Measurements from ENCODE around the gene NEUROG2. TPM values are rescaled to one million over a fixed set of nuclear protein-coding genes. Genes with fewer than 3 reads are reported as not detected.

Gene NEUROG2
- total and polyA plus RNA-seq, 2 of the 8 experiments (the other 6 are each of a cell fraction or from before 2014, with no cell fraction given) = 0.03 TPM; not detected in 1

DNA sequence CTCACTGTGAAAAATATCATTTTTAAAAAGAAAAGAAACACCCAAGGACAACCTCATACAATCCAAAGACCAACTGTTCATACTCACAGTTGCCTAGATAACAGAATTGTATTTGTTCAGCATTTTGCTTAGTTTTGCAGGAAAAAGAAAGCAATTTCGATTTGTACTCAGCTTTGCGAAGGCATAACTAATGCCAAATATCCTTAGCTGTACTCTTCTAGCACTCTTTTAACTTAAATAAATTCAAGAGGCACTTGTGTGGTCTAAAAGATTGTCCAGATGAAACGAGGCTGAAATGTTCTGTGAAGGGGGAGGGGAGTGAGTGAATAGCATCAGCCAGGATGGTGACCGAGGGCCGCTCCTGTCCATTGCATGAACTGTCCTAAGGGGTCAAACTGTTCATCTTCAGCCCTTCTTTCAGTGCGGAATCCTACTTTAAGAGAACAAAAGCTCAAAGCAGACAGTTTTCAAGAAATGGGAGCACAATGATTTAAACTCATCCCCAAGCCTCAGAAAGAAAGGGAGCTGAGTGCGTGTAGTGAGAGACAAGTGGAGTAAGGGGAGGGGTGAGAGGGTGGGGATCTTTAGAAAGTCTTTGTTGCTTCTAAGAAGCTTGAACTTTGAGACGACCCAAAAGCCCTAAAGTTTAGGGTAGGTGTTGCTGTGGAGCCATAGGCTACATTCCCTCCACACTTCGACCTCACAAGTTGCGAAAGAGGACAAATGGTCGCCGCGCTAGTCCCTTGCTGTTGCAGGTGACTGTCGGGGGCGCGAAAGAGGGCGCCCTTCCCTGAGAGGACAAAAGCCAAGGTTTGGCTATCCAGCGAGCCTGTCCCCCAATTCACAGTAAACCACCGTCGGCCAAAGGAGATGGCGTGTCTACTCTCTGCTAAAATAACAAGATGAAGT is 4.0 kb upstream of the NEUROG2 start (continued):
- TF ChIP-seq SIN3A (conservative IDR thresholded peaks at IDR 0.05 in 1 of 2, IDR thresholded peaks at IDR 0.05 in 1 of 2; ENCODE audit: low read depth in 1 of 2, low read length in 2 of 2) (0 out of 4 replicates have a peak, but pooled peaks of 1 of the 2 experiments have one; percentile 16), TAF1 (IDR thresholded peaks at IDR 0.05; ENCODE audit: low read depth, low read length) (no peak), CHD1 (IDR thresholded peaks at IDR 0.05; ENCODE audit: low read depth, low read length) (no peak), BCL11A (IDR thresholded peaks at IDR 0.05; ENCODE audit: low read depth in 2 of 2, low read length in 2 of 2) (no peak), ASH2L (IDR thresholded peaks at IDR 0.05; ENCODE audit: low read length) (no peak), GABPA (IDR thresholded peaks at IDR 0.05; ENCODE audit: borderline replicate concordance, insufficient read depth, low read length) (no peak), EGR1 (IDR thresholded peaks at IDR 0.05; ENCODE audit: borderline replicate concordance, low read depth, low read length) (no peak), GTF2F1 (IDR thresholded peaks at IDR 0.05; ENCODE audit: borderline replicate concordance, low read depth, low read length) (no peak), HDAC6 (IDR thresholded peaks at IDR 0.05; ENCODE audit: low read depth, low read length) (no peak), FOSL1 (IDR thresholded peaks at IDR 0.05; ENCODE audit: insufficient read depth, low read depth, low read length) (no peak)
- TF ChIP-seq, protein P1, sequence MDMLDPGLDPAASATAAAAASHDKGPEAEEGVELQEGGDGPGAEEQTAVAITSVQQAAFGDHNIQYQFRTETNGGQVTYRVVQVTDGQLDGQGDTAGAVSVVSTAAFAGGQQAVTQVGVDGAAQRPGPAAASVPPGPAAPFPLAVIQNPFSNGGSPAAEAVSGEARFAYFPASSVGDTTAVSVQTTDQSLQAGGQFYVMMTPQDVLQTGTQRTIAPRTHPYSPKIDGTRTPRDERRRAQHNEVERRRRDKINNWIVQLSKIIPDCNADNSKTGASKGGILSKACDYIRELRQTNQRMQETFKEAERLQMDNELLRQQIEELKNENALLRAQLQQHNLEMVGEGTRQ (IDR thresholded peaks at IDR 0.05; ENCODE audit: low read length) = no peak

Data from H1 (cell line).